ENCODE results near the gene MELK. TPM values are rescaled to one million over a fixed set of nuclear protein-coding genes. Genes with fewer than 3 reads are reported as not detected.
A peak's percentile ranks its signal among the peaks of the same experiment; 100 is the strongest.
"Not testable (repeated sequence)": the region's sequence is repeated elsewhere in the genome, so short reads cannot be mapped to it uniquely, and the experiment has no call there.

The MELK gene
- total RNA-seq, result not detected

- DNase-seq, result peak; percentile 73
These were observed at the start of gene MELK for GRCh38 chr9:36572515-36573418. TSS of gene MELK (plus strand) at chr9:36572895. CDS start at chr9:36581682, 8,787 bp downstream.

GRCh38 chr9:36530224-36530623 lies 42.5 kb upstream of the MELK start:
- no peak for DNase-seq

- DNase-seq, result no peak
These were observed 40.3 kb upstream of the MELK start for GRCh38 chr9:36532353-36532752.

- DNase-seq, result not testable (repeated sequence)
These were observed 39.0 kb upstream of the MELK start for GRCh38 chr9:36533726-36534125.

- no peak for DNase-seq
These were observed 37.6 kb upstream of the MELK start for GRCh38 chr9:36535107-36535506.

- no peak for DNase-seq
These were observed 34.8 kb upstream of the MELK start for GRCh38 chr9:36537861-36538260.

- no peak for DNase-seq
These were observed 30.3 kb upstream of the MELK start for GRCh38 chr9:36542355-36542754.

- DNase-seq, result no peak
These were observed 28.8 kb upstream of the MELK start for GRCh38 chr9:36543916-36544315.

- no peak for DNase-seq
These were observed 25.1 kb upstream of the MELK start for GRCh38 chr9:36547598-36547997.

- no peak for DNase-seq
These were observed 24.2 kb upstream of the MELK start for GRCh38 chr9:36548454-36548853.

GRCh38 chr9:36550135-36550534 lies 22.6 kb upstream of the MELK start:
- DNase-seq, result no peak

- DNase-seq, result not testable (repeated sequence)
These were observed 22.0 kb upstream of the MELK start for GRCh38 chr9:36550631-36551098.

GRCh38 chr9:36551129-36551528 lies 21.6 kb upstream of the MELK start:
- no peak for DNase-seq

- no peak for DNase-seq
These were observed 20.8 kb upstream of the MELK start for GRCh38 chr9:36551910-36552309.

GRCh38 chr9:36559036-36559695 lies 13.5 kb upstream of the MELK start:
- no peak for DNase-seq

GRCh38 chr9:36560771-36561170 lies 11.9 kb upstream of the MELK start:
- no peak for DNase-seq

- DNase-seq, result not testable (repeated sequence)
These were observed 9.9 kb upstream of the MELK start for GRCh38 chr9:36562801-36563200.

GRCh38 chr9:36566813-36567221 lies 5.9 kb upstream of the MELK start:
- no peak for DNase-seq

GRCh38 chr9:36568681-36569080 lies 4.0 kb upstream of the MELK start:
- DNase-seq, result not testable (repeated sequence)

GRCh38 chr9:36571333-36571732 lies 1.4 kb upstream of the MELK start:
- DNase-seq, result no peak

- DNase-seq, result not testable (repeated sequence)
These were observed 1.4 kb downstream of the MELK start for GRCh38 chr9:36574045-36574444.

- no peak for DNase-seq
These were observed 2.8 kb downstream of the MELK start for GRCh38 chr9:36575411-36575882.

- no peak for DNase-seq
These were observed 4.2 kb downstream of the MELK start for GRCh38 chr9:36576866-36577265.
